ENCODE data around the gene NELFCD. TPM values are rescaled to one million over a fixed set of nuclear protein-coding genes. Genes with fewer than 3 reads are reported as not detected.

NELFCD gene
- total and polyA plus RNA-seq, 9 of the 15 experiments (the other 6 are each of a cell fraction or from before 2014, with no cell fraction given), result 11.7 to 163 (median 96.5) TPM

- ChIA-PET CTCF (ENCODE audit: low intra/inter-chr PET ratio) (no interaction called here), POLR2A (no interaction called here)
- no peaks in the 10 kb centered on the region for H3K79me2 ChIP-seq (ENCODE audit: control insufficient read depth, insufficient read depth, low read length)
- no peak overlapping the region for H3K4me3 ChIP-seq
- peaks cover 32 to 41% of the 10 kb centered on the region in 2 experiments for H3K27me3 ChIP-seq (ENCODE audit: control insufficient read depth in 2 of 2, insufficient read depth in 2 of 2, low read length in 2 of 2)
- DNase-seq (ENCODE audit: extremely low read depth in 1 of 4, low spot score in 3 of 4) (no peak), FAIRE-seq (no peak), ATAC-seq (no peak)
- no peak overlapping the region for H2AFZ ChIP-seq (ENCODE audit: low read depth, low read length)
- TF ChIP-seq CBX5 (IDR thresholded peaks at IDR 0.05; ENCODE audit: borderline replicate concordance, low read depth) (no peak), BACH1 (tag; IDR thresholded peaks at IDR 0.05) (no peak), ZNF764 (CRISPR knock-in tag; IDR thresholded peaks at IDR 0.05; ENCODE audit: low read depth) (no peak), RNF2 (IDR thresholded peaks at IDR 0.05) (0 out of 2 replicates have a peak, but pooled peaks have one; percentile 43), EHMT2 (IDR thresholded peaks at IDR 0.05) (no peak), SETDB1 (IDR thresholded peaks at IDR 0.05; ENCODE audit: low read length) (no peak), MTA2 (IDR thresholded peaks at IDR 0.05; ENCODE audit: low read depth) (no peak), POLR3G (IDR thresholded peaks at IDR 0.05; ENCODE audit: extremely low read depth, insufficient read length, insufficient replicate concordance) (no peak), ZNF174 (CRISPR knock-in tag; IDR thresholded peaks at IDR 0.05) (no peak), POLR3A (IDR thresholded peaks at IDR 0.05; ENCODE audit: borderline replicate concordance, extremely low read depth, insufficient read depth, insufficient read length) (no peak), PTBP1 (IDR thresholded peaks at IDR 0.05; ENCODE audit: low read depth, low read length) (no peak), BMI1 (IDR thresholded peaks at IDR 0.05; ENCODE audit: low read length) (peak; percentile 72), ZFP36 (IDR thresholded peaks at IDR 0.05; ENCODE audit: low read depth, low read length, partially characterized antibody) (peak; percentile 56), ZNF57 (CRISPR knock-in tag; IDR thresholded peaks at IDR 0.05) (no peak), CBX2 (IDR thresholded peaks at IDR 0.05; ENCODE audit: insufficient read depth, low read length, poor library complexity, severe bottlenecking) (peak; percentile 85), ZNF140 (CRISPR knock-in tag; IDR thresholded peaks at IDR 0.05) (no peak), ZNF395 (CRISPR knock-in tag; IDR thresholded peaks at IDR 0.05) (no peak), SMARCA5 (IDR thresholded peaks at IDR 0.05) (no peak), CBX8 (IDR thresholded peaks at IDR 0.05; ENCODE audit: borderline replicate concordance, extremely low read depth, low read depth, low read length, poor library complexity, severe bottlenecking) (peak; percentile 85), ZNF696 (CRISPR knock-in tag; conservative IDR thresholded peaks at IDR 0.05) (no peak), MYC (IDR thresholded peaks at IDR 0.05; ENCODE audit: low read depth, low read length) (no peak), MYC (CRISPR knock-in tag; IDR thresholded peaks at IDR 0.05; ENCODE audit: borderline replicate concordance, low read depth) (no peak)
- intact Hi-C loops (cut with micrococcal nuclease), result no loop called here
- H4K20me1 ChIP-seq (replicated peaks; ENCODE audit: control insufficient read depth, insufficient read depth, low read length), result no peaks in the 10 kb centered on the region
- H3K36me3 ChIP-seq (ENCODE audit: control insufficient read depth, insufficient read depth, low read length), result no peaks in the 10 kb centered on the region
- BruUV-seq (replicated peaks), result no TSS peak
- no peak overlapping the region for H3K4me2 ChIP-seq (ENCODE audit: insufficient read depth, low read length)
- in situ Hi-C loops (cut with MboI), result no loop called here
- H3K9ac ChIP-seq (ENCODE audit: insufficient read depth in 1 of 2, low read depth in 2 of 2, low read length in 2 of 2), result no peak overlapping the region
- WGBS (ENCODE audit: insufficient coverage, low coverage, missing lambda C conversion rate), result 0% methylated on average over 5 of the region's 5 CpGs
- H3K4me1 ChIP-seq (replicated peaks in 1 of 2; ENCODE audit: control insufficient read depth in 2 of 2, insufficient read depth in 2 of 2, low read length in 2 of 2), result no peaks in the 10 kb centered on the region
- H3K27ac ChIP-seq (ENCODE audit: extremely low read depth, low read depth, low read length), result no peak overlapping the region
- H3K9me3 ChIP-seq (replicated peaks; ENCODE audit: control insufficient read depth, insufficient read depth, low read depth, low read length), result no peaks in the 10 kb centered on the region
- H3K9me1 ChIP-seq (ENCODE audit: control insufficient read depth, insufficient read depth, low read length), result no peaks in the 10 kb centered on the region
Measured at GRCh38 chr20:58932170-58932569, 48.9 kb upstream of the NELFCD start.
